Skeletal muscle cell (primary cell): ENCODE measurements around the gene FAM13C.

ENCODE experiments used
- DNase-seq: peaks from one replicate; pipeline ENCODE4 v3.0.0-alpha.2; 2010; ENCODE audit warnings: low read depth
- H3K4me3 ChIP-seq: 2 replicates; pipeline ENCODE4 v1.5.1; 2011; ENCODE audit warnings: low read depth, mild to moderate bottlenecking, control low read depth, low read length, moderate library complexity

FAM13C gene

GRCh38 chr10:59323036-59323459 lies 39.3 kb downstream of the FAM13C start:
- DNase-seq: peak; percentile 39
- H3K4me3 ChIP-seq: no peak overlapping the region

- no peak for DNase-seq
Observed at GRCh38 chr10:59322131-59322530, 40.2 kb downstream of the FAM13C start.

DNA sequence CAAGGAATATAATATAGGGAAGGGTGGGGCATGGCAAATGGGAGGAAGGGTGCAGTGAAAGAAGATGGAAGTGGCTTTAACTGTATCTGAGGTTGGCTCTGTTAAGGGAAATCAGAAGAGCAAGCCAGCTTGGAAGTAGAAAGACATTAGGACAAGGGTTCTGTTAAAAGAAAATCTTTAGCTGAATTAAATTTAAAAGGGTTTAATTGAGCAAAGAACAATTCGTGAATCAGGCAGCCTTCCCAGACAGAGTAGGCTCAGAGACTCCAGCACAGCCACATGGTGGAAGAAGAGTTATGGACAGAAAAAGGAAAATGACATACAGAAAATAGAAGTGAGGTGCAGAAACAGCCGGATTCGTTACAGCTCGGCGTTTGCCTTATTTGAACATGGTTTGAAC lies 42.0 kb downstream of the FAM13C start:
- H3K4me3 ChIP-seq: no peak overlapping the region
- no peak for DNase-seq

More at GRCh38 chr10:59322131-59322530, 40.2 kb downstream of the FAM13C start:
- H3K4me3 ChIP-seq: no peak overlapping the region

- no peak overlapping the region for H3K4me3 ChIP-seq
- no peak for DNase-seq
Observed at GRCh38 chr10:59319854-59320253, 42.5 kb downstream of the FAM13C start.

DNA sequence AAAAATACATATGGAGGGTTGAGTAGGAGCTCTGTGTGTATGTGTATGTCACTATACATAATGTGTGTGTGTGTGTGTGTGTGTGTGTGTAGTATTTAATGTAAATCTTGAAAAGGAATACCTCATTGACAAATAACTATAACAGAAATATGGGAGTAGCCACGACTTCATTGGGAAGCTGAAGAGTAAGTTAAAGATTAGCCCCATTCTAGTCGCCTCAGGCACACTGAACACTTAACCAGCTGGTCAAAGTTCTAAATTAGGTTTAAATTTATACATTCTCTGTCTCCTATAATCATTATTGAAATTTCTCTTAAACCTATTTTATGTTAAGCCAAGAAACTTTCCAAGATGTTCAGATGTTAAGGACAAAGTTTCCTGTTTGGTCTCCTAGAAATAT lies 45.3 kb downstream of the FAM13C start:
- DNase-seq: no peak
- no peak overlapping the region for H3K4me3 ChIP-seq

GRCh38 chr10:59315465-59315864 lies 46.9 kb downstream of the FAM13C start:
- no peak for DNase-seq
- no peak overlapping the region for H3K4me3 ChIP-seq

GRCh38 chr10:59314268-59314667 lies 48.1 kb downstream of the FAM13C start:
- H3K4me3 ChIP-seq: no peak overlapping the region
- no peak for DNase-seq

- no peak overlapping the region for H3K4me3 ChIP-seq
- DNase-seq: no peak
Observed at GRCh38 chr10:59312247-59312646, 50.1 kb downstream of the FAM13C start.

- no peak overlapping the region for H3K4me3 ChIP-seq
- DNase-seq: no peak
Observed at GRCh38 chr10:59311025-59311424, 51.3 kb downstream of the FAM13C start.

DNA sequence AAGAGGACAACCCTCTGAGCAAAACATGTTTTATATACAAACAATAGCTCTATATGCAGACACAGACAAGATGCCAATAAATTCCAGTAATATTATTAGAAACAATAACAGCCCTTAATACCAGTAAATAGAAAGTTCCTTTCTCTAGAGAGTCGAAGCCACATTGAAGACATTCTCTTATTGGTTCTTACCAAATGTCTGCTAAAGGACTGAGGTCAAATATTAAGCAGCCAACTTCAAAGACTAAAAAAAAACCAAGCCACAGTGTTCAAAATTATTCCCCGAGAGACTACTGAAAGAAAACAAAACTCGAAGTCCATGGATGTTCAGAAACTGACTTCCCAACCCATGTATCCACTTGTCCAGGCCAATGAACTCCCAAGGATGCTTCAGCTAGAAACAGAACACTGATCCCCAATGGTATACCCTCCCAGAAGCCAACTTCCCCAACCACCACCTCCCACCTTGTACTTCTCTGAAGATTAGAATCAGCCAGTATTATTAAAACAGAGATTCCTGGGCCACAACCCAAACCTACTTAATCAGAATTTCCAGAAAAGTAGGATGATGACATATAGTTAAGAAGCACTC lies 51.9 kb downstream of the FAM13C start:
- DNase-seq: no peak
- H3K4me3 ChIP-seq: no peak overlapping the region

DNA sequence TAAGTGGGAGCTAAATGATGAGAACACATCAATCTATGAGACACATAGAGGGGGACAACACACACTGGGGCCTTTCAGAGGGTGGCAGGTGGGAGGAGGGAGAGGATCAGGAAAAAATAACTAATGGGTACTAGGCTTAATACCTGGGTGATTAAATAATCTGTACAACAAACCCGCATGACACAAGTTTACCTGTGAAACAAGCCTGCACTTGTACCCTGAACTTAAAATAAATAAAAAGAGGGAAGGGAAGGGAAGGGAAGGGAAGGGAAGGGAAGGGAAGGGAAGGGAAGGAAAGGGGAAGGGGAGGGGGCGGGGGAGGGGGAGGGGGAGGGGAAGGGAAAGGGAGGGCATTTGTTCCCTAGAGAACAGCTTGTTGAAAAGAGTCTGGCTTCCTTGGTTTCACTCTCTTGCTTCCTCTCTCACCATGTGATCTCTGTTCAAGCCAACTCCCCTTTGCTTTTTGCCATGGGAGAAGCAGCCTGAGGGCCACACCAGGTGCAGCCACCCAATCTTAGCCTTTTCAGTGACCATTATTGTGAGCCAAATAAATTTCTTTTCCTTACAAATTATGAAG lies 57.7 kb downstream of the FAM13C start:
- no peak overlapping the region for H3K4me3 ChIP-seq
- no peak for DNase-seq

DNA sequence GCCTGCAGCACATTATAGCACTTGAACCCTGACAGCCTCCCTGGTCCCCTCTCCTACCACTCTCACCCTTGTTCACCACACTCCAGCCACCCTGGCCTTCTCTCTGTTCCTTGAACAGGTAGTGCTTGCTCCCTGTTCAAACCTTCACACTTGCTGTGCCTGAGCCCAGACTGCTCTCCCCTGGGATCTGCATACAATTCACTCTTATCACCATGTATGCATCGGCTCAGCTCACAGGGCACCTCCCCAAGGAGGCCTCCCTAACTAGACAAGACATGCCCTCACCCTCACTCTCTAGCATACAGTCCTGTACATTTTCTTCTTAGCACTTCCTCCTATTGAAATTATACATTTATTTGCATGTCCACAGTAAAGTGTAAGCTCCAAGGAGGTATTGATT lies 59.3 kb downstream of the FAM13C start:
- no peak overlapping the region for H3K4me3 ChIP-seq
- DNase-seq: no peak

DNA sequence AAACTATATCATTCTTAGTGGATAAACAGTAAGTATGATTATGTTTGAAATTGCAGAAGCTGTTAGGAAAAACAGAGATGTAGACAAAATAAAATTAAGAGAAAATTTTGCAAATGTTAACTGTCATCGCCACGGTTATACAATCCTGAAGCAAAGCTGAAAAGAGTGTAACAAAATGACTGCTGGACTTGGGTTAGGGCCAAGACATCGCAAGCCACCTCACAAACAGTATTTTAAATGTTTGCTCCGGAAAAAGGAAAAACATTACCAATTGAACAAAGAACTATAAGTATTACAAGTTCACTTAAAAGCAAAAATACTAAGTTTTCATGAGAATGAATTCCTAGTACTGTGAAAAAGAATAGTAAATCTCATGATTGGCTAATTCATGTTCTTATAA lies 60.0 kb downstream of the FAM13C start:
- H3K4me3 ChIP-seq: no peak overlapping the region
- DNase-seq: no peak

DNA sequence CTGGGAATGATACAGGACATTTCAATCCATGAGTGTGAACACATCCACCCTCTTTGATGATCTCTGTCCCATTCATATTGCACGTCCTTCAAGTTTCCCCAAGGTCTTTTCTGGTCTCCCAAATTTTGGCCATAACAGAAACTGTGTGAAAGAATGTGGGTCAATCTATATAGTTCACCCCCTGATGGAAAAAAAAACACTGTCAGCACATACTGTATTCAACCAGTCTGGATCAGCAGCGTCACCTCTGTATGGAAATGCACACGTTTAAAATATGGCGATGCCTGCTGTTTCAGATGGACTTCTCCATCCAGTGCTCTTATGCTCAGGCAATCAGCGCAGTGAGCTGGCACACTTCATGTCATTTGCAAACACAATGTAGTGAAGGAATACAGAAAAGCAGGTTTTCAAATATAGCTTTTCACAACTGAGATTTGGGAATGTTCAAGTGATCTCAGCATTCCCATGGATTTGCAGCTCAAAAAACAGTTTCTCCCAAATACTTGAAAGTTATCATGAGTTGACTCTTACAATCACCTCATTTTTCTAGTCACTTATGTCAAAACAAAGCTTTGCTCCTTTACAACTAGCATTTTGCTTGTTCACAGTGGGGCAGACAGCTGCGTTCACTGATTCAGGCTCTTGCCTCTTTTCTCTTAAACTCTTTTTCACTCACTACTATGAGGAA lies 61.1 kb downstream of the FAM13C start:
- DNase-seq: no peak
- no peak overlapping the region for H3K4me3 ChIP-seq

DNA sequence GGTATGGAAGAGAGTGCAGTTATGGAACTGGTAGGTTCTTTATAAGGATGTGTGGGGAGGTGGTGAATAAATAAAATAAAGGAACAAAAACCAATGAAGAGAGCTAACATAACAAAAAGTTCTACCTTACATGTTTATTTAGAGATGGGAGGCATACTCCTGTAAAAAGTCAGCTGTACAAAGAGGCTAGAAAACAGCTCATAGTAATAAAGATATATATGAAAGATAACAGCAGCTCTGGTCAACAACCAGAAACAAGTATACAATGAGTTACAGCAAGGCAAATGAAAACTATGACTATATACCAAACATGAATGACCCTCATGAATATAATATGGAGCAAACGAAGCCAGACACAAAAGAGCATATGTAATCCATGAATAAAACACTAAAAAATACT lies 62.0 kb downstream of the FAM13C start:
- H3K4me3 ChIP-seq: no peak overlapping the region
- DNase-seq: no peak

- no peak overlapping the region for H3K4me3 ChIP-seq
- no peak for DNase-seq
Observed at GRCh38 chr10:59299933-59300332, 62.4 kb downstream of the FAM13C start.

DNA sequence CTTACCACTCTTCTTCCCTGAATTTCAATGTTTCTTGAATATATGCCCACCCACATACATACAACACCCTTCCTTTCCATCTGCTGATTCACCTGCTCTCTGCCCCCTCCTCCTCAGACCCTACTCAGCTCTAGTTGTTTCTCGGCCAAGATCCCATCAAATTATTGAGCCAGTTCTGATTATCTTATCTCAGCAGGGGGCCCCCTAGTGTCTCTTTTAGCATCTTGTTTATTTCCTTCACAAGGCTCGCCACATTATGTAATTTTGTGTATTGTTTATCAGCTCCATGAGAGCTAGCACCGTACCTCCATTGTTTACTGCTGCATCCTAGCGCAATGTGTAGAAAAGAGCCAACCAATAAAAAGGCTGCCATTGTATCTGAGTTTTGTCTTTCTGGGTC lies 71.9 kb downstream of the FAM13C start:
- DNase-seq: no peak
- H3K4me3 ChIP-seq: no peak overlapping the region

GRCh38 chr10:59289853-59290252 lies 72.5 kb downstream of the FAM13C start:
- DNase-seq: no peak
- no peak overlapping the region for H3K4me3 ChIP-seq

DNA sequence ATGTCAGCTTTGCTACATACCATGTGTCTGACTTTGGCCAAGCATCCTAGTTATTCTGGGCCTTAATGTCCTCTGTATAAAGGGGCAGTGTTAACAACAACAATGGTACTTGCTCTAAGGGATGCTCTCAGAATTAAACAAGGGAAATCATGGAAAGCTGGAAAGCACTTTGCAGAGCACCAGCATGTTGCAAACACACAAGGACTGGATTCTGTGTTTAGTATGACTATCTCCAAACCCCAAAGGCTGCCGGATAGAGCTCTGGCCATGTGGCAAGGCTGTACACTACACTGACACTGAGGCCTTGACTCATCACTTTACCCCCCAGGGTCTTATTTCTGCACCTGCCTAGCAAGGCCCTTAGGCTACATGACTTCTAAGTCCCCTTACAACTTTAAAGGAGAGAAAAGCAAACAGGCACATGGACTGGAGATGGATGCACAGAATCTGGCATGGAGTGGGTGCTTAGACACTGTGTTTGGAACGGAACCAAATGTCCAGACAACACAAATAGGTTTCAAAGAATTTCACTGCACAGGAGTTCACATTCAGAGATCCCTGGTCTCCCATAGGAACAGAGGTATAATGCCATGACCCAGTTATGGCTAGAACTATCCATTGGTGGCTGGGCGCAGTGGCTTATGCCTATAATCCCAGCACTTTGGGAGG lies 74.6 kb downstream of the FAM13C start:
- H3K4me3 ChIP-seq: no peak overlapping the region
- DNase-seq: no peak

DNA sequence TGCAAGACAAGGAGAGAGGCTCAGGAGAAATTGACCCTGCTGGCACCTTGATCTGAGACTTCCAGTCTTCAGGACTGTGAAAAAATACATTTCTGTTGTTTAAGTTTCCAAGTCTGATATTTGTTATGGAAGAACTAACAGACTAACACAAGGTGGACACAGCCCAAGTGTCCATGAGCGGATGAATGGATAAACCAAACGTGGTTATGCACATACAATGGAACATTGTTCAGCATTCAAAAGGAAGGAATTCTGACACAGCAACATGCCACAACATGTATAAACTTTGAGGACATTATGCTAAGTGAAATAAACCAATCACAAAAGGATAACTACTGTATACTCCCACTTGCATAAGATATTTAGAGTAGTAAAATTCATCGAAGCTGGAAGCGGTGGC lies 76.5 kb downstream of the FAM13C start:
- no peak for DNase-seq

DNA sequence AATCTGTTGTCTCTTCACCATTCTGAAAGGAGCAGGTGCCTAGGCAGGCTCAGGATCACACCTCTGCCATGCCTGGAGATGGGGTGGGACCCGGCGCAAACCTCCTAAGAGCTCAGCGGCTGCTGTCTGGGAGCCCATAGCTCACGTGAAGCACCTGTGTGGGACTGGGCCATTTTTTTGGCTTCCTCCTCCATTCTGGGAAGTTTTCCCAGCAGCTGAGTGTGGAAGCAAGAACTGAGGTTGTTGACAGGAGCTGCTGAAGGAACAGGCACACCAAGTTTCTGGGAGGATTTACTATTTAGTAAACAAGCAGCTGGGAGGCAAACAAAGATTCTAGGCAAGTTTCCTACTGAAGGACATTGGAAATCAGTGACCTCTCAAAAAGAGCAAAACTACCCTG lies 77.3 kb downstream of the FAM13C start:
- H3K4me3 ChIP-seq: no peak overlapping the region
- DNase-seq: no peak

More for the DNA sequence above, 76.5 kb downstream of the FAM13C start:
- no peak overlapping the region for H3K4me3 ChIP-seq
